ENCODE data around the gene CPNE4. TPM values are rescaled to one million over a fixed set of nuclear protein-coding genes. Genes with fewer than 3 reads are reported as not detected.
"Not testable (repeated sequence)": the region's sequence is repeated elsewhere in the genome, so short reads cannot be mapped to it uniquely, and the experiment has no call there.

The CPNE4 gene
- total and polyA plus RNA-seq, 7 experiments from 2014 or later: not detected

DNA sequence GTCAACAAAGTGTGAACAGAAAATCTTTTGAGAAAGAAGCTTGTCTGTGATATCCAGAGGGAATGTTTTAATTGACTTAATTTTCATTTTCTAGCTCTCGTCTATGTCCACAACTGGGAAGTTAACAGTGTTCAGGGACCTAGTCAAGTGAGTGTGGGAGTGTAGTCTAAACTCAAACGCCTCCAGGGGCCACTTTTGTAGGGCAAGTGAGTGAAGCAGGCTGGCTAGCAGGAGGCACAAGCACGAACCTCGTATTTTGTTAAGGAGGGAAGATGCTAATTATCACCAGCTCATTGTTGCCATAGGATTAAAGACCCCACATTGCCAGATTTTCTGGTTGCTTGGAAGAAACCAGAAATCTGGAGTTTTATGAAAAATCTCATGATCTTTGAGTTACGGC lies 135.8 kb downstream of the CPNE4 start:
- CTCF ChIA-PET: no interaction called here

DNA sequence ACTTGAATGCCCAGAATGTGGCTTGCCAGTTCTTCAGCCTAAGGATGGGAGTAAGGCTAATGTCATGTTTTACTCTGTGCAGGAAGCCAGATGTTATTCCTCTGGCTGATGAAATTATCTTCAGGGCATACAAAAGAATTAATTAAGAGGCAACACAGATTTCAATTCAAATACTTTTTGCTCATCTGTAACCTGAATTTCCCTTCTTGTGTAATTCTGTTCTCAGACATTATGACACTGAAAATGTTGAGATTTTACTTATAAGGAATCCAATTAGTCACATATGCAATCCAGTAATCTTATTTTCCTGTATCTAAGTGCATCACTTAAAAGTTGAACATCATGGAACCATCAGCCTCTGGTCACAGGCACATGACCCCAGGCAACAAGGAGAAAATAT lies 136.5 kb downstream of the CPNE4 start:
- H3K27me3 Mint-ChIP-seq: peaks cover 0 to 11% (median 2%) of the 10 kb centered on the region in 5 donors
- H3K27ac ChIP-seq (ENCODE audit: low read depth, low read length): no peak overlapping the region
- H3K27ac Mint-ChIP-seq: no peak overlapping the region
- DNase-seq (no peak), ATAC-seq (no peak)
- no peaks in the 10 kb centered on the region for H3K4me1 ChIP-seq (ENCODE audit: control insufficient read depth in 2 of 2, insufficient read depth in 2 of 2, low read length in 2 of 2)
- no peaks in the 10 kb centered on the region for H3K4me1 Mint-ChIP-seq
- ChIA-PET POLR2A (no interaction called here), CTCF (no interaction called here)
- no peaks in the 10 kb centered on the region for H3K36me3 ChIP-seq (ENCODE audit: control insufficient read depth in 2 of 3, insufficient read depth in 3 of 3, low read length in 3 of 3)
- H3K4me3 ChIP-seq (ENCODE audit: low read length): no peak overlapping the region
- H3K27me3 ChIP-seq (ENCODE audit: control insufficient read depth in 2 of 2, insufficient read depth in 2 of 2, low read length in 2 of 2): no peaks in the 10 kb centered on the region
- intact Hi-C loops (cut with micrococcal nuclease): no loop called here
- H3K9me3 Mint-ChIP-seq: peaks cover 0 to 2% (median 0%) of the 10 kb centered on the region in 11 donors
- H3K36me3 Mint-ChIP-seq: no peaks in the 10 kb centered on the region
- H3K9me3 ChIP-seq (ENCODE audit: control insufficient read depth in 2 of 3, low read length in 3 of 3): no peaks in the 10 kb centered on the region
- H3K4me3 Mint-ChIP-seq: no peak overlapping the region

More for the DNA sequence above, 135.8 kb downstream of the CPNE4 start:
- Histone ChIP-seq H3K4me3 (ENCODE audit: low read length) (no peak overlapping the region), H3K9me3 (ENCODE audit: control insufficient read depth in 2 of 3, low read length in 3 of 3) (no peaks in the 10 kb centered on the region), H3K4me1 (ENCODE audit: control insufficient read depth in 2 of 2, insufficient read depth in 2 of 2, low read length in 2 of 2) (no peaks in the 10 kb centered on the region), H3K27me3 (ENCODE audit: control insufficient read depth in 2 of 2, insufficient read depth in 2 of 2, low read length in 2 of 2) (no peaks in the 10 kb centered on the region), H3K27ac (ENCODE audit: low read depth, low read length) (no peak overlapping the region), H3K36me3 (ENCODE audit: control insufficient read depth in 2 of 3, insufficient read depth in 3 of 3, low read length in 3 of 3) (no peaks in the 10 kb centered on the region)
- DNase-seq (no peak), ATAC-seq (no peak)
- intact Hi-C loops (cut with micrococcal nuclease): no loop called here
- Mint-ChIP-seq H3K4me1 (no peaks in the 10 kb centered on the region), H3K27me3 (peaks cover 0 to 5% (median 0%) of the 10 kb centered on the region in 5 donors), H3K9me3 (peaks cover 0 to 2% (median 0%) of the 10 kb centered on the region in 11 donors), H3K4me3 (no peak overlapping the region), H3K36me3 (no peaks in the 10 kb centered on the region), H3K27ac (no peak overlapping the region)
- POLR2A ChIA-PET: no interaction called here

DNA sequence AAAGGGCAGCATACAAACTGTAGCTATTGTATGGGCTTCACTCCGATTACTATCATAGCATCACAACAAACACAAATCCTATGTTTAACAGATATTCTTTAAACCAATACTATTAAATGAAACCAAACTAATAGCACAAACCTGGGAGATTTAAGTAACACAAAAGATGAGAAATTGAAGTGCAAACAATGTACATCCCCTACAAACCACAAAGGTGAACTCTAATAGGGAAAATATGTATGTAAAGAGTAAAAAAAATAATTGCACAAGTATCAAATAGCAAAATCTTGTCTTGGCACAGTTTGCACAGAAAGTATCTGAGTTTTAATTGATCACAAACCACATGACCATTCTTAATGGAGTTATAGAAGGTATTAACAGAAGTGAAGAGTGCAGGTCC lies 138.5 kb downstream of the CPNE4 start:
- H3K27me3 Mint-ChIP-seq: peaks cover 0 to 15% (median 2%) of the 10 kb centered on the region in 5 donors
- Histone ChIP-seq H3K27ac (ENCODE audit: low read depth, low read length) (no peak overlapping the region), H3K4me3 (ENCODE audit: low read length) (no peak overlapping the region), H3K36me3 (ENCODE audit: control insufficient read depth in 2 of 3, insufficient read depth in 3 of 3, low read length in 3 of 3) (no peaks in the 10 kb centered on the region), H3K9me3 (ENCODE audit: control insufficient read depth in 2 of 3, low read length in 3 of 3) (no peaks in the 10 kb centered on the region), H3K4me1 (ENCODE audit: control insufficient read depth in 2 of 2, insufficient read depth in 2 of 2, low read length in 2 of 2) (no peaks in the 10 kb centered on the region), H3K27me3 (ENCODE audit: control insufficient read depth in 2 of 2, insufficient read depth in 2 of 2, low read length in 2 of 2) (no peaks in the 10 kb centered on the region)
- DNase-seq (no peak), ATAC-seq (no peak)
- ChIA-PET POLR2A (no interaction called here), CTCF (no interaction called here)
- no peaks in the 10 kb centered on the region for H3K4me1 Mint-ChIP-seq
- peaks cover 0 to 11% (median 0%) of the 10 kb centered on the region in 11 donors for H3K9me3 Mint-ChIP-seq
- no peaks in the 10 kb centered on the region for H3K36me3 Mint-ChIP-seq
- intact Hi-C loops (cut with micrococcal nuclease): no loop called here
- H3K4me3 Mint-ChIP-seq: no peak overlapping the region
- no peak overlapping the region for H3K27ac Mint-ChIP-seq

- no peaks in the 10 kb centered on the region for H3K4me1 ChIP-seq (ENCODE audit: control insufficient read depth in 2 of 2, insufficient read depth in 2 of 2, low read length in 2 of 2)
- ChIA-PET CTCF (no interaction called here), POLR2A (no interaction called here)
- H3K27ac Mint-ChIP-seq: no peak overlapping the region
- peaks cover 0 to 15% (median 1%) of the 10 kb centered on the region in 5 donors for H3K27me3 Mint-ChIP-seq
- intact Hi-C loops (cut with micrococcal nuclease): loop anchor here in 1 of 2 donors (1.0 kb wide), 1 partner anchor 45 kb away; no protein-coding TSS in a partner anchor
- H3K4me3 Mint-ChIP-seq: no peak overlapping the region
- H3K27ac ChIP-seq (ENCODE audit: low read depth, low read length): no peak overlapping the region
- H3K27me3 ChIP-seq (ENCODE audit: control insufficient read depth in 2 of 2, insufficient read depth in 2 of 2, low read length in 2 of 2): no peaks in the 10 kb centered on the region
- H3K36me3 ChIP-seq (ENCODE audit: control insufficient read depth in 2 of 3, insufficient read depth in 3 of 3, low read length in 3 of 3): no peaks in the 10 kb centered on the region
- ATAC-seq (no peak), DNase-seq (no peak)
- no peak overlapping the region for H3K4me3 ChIP-seq (ENCODE audit: low read length)
- H3K9me3 Mint-ChIP-seq: peaks cover 0 to 13% (median 0%) of the 10 kb centered on the region in 11 donors
- H3K4me1 Mint-ChIP-seq: no peaks in the 10 kb centered on the region
- no peaks in the 10 kb centered on the region for H3K9me3 ChIP-seq (ENCODE audit: control insufficient read depth in 2 of 3, low read length in 3 of 3)
- no peaks in the 10 kb centered on the region for H3K36me3 Mint-ChIP-seq
These were observed 139.0 kb downstream of the CPNE4 start for GRCh38 chr3:131895766-131896165.

DNA sequence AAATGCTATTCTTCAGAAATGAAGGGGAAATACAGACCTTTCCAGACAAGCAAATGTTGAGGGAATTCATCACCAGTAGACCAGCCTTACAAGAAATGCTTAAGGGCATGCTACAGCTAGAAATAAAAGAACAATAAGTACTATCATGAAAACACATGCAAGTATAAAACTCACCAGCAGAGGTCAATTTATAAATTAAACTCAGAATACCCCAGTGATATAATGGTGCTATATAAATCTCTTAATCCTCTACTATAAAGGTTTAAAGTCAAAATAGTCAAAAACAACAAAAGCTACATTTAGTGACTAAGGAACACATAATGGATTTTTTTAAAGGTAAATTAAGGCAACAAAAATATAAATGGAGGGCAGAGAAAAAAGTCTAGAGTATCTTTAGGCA lies 142.5 kb downstream of the CPNE4 start:
- ChIA-PET CTCF (no interaction called here), POLR2A (no interaction called here)
- no peaks in the 10 kb centered on the region for H3K36me3 Mint-ChIP-seq
- no peaks in the 10 kb centered on the region for H3K9me3 ChIP-seq (ENCODE audit: control insufficient read depth in 2 of 3, low read length in 3 of 3)
- H3K27me3 Mint-ChIP-seq: peaks cover 2 to 21% (median 4%) of the 10 kb centered on the region in 5 donors
- DNase-seq (no peak), ATAC-seq (no peak)
- H3K27ac ChIP-seq (ENCODE audit: low read depth, low read length): no peak overlapping the region
- peaks cover 0 to 19% (median 0%) of the 10 kb centered on the region in 11 donors for H3K9me3 Mint-ChIP-seq
- intact Hi-C loops (cut with micrococcal nuclease): no loop called here
- H3K27me3 ChIP-seq (ENCODE audit: control insufficient read depth in 2 of 2, insufficient read depth in 2 of 2, low read length in 2 of 2): no peaks in the 10 kb centered on the region
- H3K4me3 ChIP-seq (ENCODE audit: low read length): no peak overlapping the region
- no peaks in the 10 kb centered on the region for H3K4me1 ChIP-seq (ENCODE audit: control insufficient read depth in 2 of 2, insufficient read depth in 2 of 2, low read length in 2 of 2)
- no peaks in the 10 kb centered on the region for H3K36me3 ChIP-seq (ENCODE audit: control insufficient read depth in 2 of 3, insufficient read depth in 3 of 3, low read length in 3 of 3)
- no peak overlapping the region for H3K27ac Mint-ChIP-seq
- H3K4me3 Mint-ChIP-seq: no peak overlapping the region
- H3K4me1 Mint-ChIP-seq: no peaks in the 10 kb centered on the region

- H3K36me3 Mint-ChIP-seq: not testable (repeated sequence)
These were observed 148.9 kb downstream of the CPNE4 start for GRCh38 chr3:131885871-131886270.

DNA sequence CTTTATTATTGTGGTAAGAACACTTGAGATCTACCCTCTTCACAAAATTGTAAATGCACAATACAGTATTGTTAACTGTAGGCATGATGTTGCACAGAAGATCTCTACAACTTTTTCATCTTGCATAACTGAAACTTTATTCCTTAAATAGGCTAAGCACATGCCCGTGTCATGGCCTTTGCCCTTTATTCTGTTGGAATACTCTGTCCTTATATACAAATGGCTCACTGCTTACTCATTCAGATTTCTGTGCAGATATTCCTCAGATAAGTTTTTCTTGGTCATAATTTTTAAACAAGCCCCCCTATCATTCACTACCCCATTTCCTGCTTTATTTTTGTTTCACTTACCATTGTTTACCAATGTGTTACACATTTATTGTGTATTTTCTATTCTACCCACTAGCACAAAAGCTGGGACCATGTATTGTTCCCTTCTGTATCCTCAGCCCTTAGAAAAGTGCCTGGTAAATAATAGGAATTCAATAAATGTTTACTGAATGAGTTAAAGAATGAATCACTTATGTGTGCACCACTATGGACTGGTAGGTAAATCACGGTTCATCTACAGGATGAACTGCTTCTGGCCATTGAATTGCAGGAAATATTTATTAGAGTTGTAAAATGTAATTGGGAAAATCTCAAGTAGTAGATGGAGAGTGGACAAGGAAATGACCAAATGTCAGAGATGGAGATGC lies 151.0 kb downstream of the CPNE4 start:
- ATAC-seq (no peak), DNase-seq (no peak)
- H3K4me3 ChIP-seq (ENCODE audit: low read length): no peak overlapping the region
- no peaks in the 10 kb centered on the region for H3K27me3 ChIP-seq (ENCODE audit: control insufficient read depth in 2 of 2, insufficient read depth in 2 of 2, low read length in 2 of 2)
- CTCF ChIA-PET: no interaction called here
- H3K4me1 ChIP-seq (ENCODE audit: control insufficient read depth in 2 of 2, insufficient read depth in 2 of 2, low read length in 2 of 2): no peaks in the 10 kb centered on the region
- Mint-ChIP-seq H3K4me1 (no peaks in the 10 kb centered on the region), H3K4me3 (no peak overlapping the region), H3K9me3 (peaks cover 0 to 6% (median 0%) of the 10 kb centered on the region in 11 donors), H3K36me3 (no peaks in the 10 kb centered on the region), H3K27ac (no peak overlapping the region), H3K27me3 (peaks cover 0 to 23% (median 8%) of the 10 kb centered on the region in 5 donors)
- intact Hi-C loops (cut with micrococcal nuclease): no loop called here
- no peak overlapping the region for H3K27ac ChIP-seq (ENCODE audit: low read depth, low read length)
- H3K36me3 ChIP-seq (ENCODE audit: control insufficient read depth in 2 of 3, insufficient read depth in 3 of 3, low read length in 3 of 3): no peaks in the 10 kb centered on the region
- no peaks in the 10 kb centered on the region for H3K9me3 ChIP-seq (ENCODE audit: control insufficient read depth in 2 of 3, low read length in 3 of 3)
- POLR2A ChIA-PET: no interaction called here

More at GRCh38 chr3:131885871-131886270, 148.9 kb downstream of the CPNE4 start:
- H3K4me3 ChIP-seq (ENCODE audit: low read length); H3K27ac ChIP-seq (ENCODE audit: low read depth, low read length); H3K27ac Mint-ChIP-seq; POLR2A ChIA-PET; ATAC-seq; H3K4me1 Mint-ChIP-seq; H3K4me3 Mint-ChIP-seq; H3K9me3 ChIP-seq (ENCODE audit: control insufficient read depth in 2 of 3, low read length in 3 of 3); H3K4me1 ChIP-seq (ENCODE audit: control insufficient read depth in 2 of 2, insufficient read depth in 2 of 2, low read length in 2 of 2); CTCF ChIA-PET; H3K27me3 ChIP-seq (ENCODE audit: control insufficient read depth in 2 of 2, insufficient read depth in 2 of 2, low read length in 2 of 2); intact Hi-C loops (cut with micrococcal nuclease); DNase-seq; H3K36me3 ChIP-seq (ENCODE audit: control insufficient read depth in 2 of 3, insufficient read depth in 3 of 3, low read length in 3 of 3): not testable (repeated sequence)
- Mint-ChIP-seq H3K9me3 (peaks cover 0 to 10% (median 1%) of the 10 kb centered on the region in 11 donors), H3K27me3 (peaks cover 0 to 27% (median 8%) of the 10 kb centered on the region in 5 donors)
